HG03378 (cell line): ENCODE data around the gene EDN1.
"Not testable (repeated sequence)": the region's sequence is repeated elsewhere in the genome, so short reads cannot be mapped to it uniquely, and the experiment has no call there.

Experiments used
- ATAC-seq: cut with Tn5 transposase; IDR thresholded peaks from one replicate; pipeline ENCODE4 v1.9.1; 2021; ENCODE audit warnings: mild to moderate bottlenecking, moderate library complexity; ENCODE audit not compliant: unreplicated experiment

Gene EDN1

GRCh38 chr6:12320074-12320473 lies 29.9 kb downstream of the EDN1 start:
- not testable (repeated sequence) for ATAC-seq

- ATAC-seq, result no peak
Observed at GRCh38 chr6:12324099-12324498, 33.9 kb downstream of the EDN1 start.

- no peak for ATAC-seq
Observed at GRCh38 chr6:12324748-12325147, 34.6 kb downstream of the EDN1 start.

GRCh38 chr6:12325872-12326271 lies 35.7 kb downstream of the EDN1 start:
- no peak for ATAC-seq

- no peak for ATAC-seq
Observed at GRCh38 chr6:12327391-12327790, 37.2 kb downstream of the EDN1 start.

GRCh38 chr6:12327988-12328387 lies 37.8 kb downstream of the EDN1 start:
- ATAC-seq, result no peak

GRCh38 chr6:12328701-12329100 lies 38.5 kb downstream of the EDN1 start:
- ATAC-seq, result no peak

GRCh38 chr6:12331474-12331873 lies 41.3 kb downstream of the EDN1 start:
- no peak for ATAC-seq

GRCh38 chr6:12331951-12332749 lies 42.0 kb downstream of the EDN1 start:
- ATAC-seq, result no peak

GRCh38 chr6:12332750-12333079 lies 42.6 kb downstream of the EDN1 start:
- not testable (repeated sequence) for ATAC-seq

- ATAC-seq, result no peak
Observed at GRCh38 chr6:12333128-12333527, 43.0 kb downstream of the EDN1 start.

GRCh38 chr6:12334526-12335130 lies 44.5 kb downstream of the EDN1 start:
- ATAC-seq, result no peak

- ATAC-seq, result peak; percentile 47
Observed at GRCh38 chr6:12335131-12335527, 45.0 kb downstream of the EDN1 start.

- no peak for ATAC-seq
Observed at GRCh38 chr6:12335717-12336116, 45.6 kb downstream of the EDN1 start.

GRCh38 chr6:12336121-12336971 lies 46.2 kb downstream of the EDN1 start:
- ATAC-seq, result peak; percentile 46

- no peak for ATAC-seq
Observed at GRCh38 chr6:12339022-12339421, 48.9 kb downstream of the EDN1 start.

- ATAC-seq, result no peak
Observed at GRCh38 chr6:12339808-12340487, 49.8 kb downstream of the EDN1 start.

- ATAC-seq, result no peak
Observed at GRCh38 chr6:12340488-12340818, 50.3 kb downstream of the EDN1 start.

- no peak for ATAC-seq
Observed at GRCh38 chr6:12342664-12343063, 52.5 kb downstream of the EDN1 start.

GRCh38 chr6:12343122-12343439 lies 52.9 kb downstream of the EDN1 start:
- no peak for ATAC-seq

GRCh38 chr6:12343440-12344162 lies 53.4 kb downstream of the EDN1 start:
- no peak for ATAC-seq
